HG03064 (cell line): ENCODE measurements around the gene ATP7A.
"Not testable (repeated sequence)": the region's sequence is repeated elsewhere in the genome, so short reads cannot be mapped to it uniquely, and the experiment has no call there.

ENCODE experiments used
- ATAC-seq: cut with Tn5 transposase; IDR thresholded peaks from one replicate; pipeline ENCODE4 v1.9.1; 2021; ENCODE audit warnings: low read depth; ENCODE audit not compliant: unreplicated experiment

The ATP7A gene

GRCh38 chrX:78024349-78025059 is 114.0 kb downstream of the ATP7A start:
- ATAC-seq, result no peak

- no peak for ATAC-seq
Measured at GRCh38 chrX:78027798-78028197, 117.3 kb downstream of the ATP7A start.

GRCh38 chrX:78029663-78030062 is 119.2 kb downstream of the ATP7A start:
- no peak for ATAC-seq

- no peak for ATAC-seq
Measured at GRCh38 chrX:78035061-78035460, 124.6 kb downstream of the ATP7A start.

- no peak for ATAC-seq
Measured at GRCh38 chrX:78037881-78038280, 127.4 kb downstream of the ATP7A start.

- ATAC-seq, result no peak
Measured at GRCh38 chrX:78042601-78043000, 132.1 kb downstream of the ATP7A start.

- ATAC-seq, result no peak
Measured at GRCh38 chrX:78046362-78046761, 135.9 kb downstream of the ATP7A start.

- no peak for ATAC-seq
Measured at GRCh38 chrX:78048052-78048451, 137.6 kb downstream of the ATP7A start.

GRCh38 chrX:78063687-78064086 is 153.2 kb downstream of the ATP7A start:
- ATAC-seq, result no peak

- ATAC-seq, result no peak
Measured at GRCh38 chrX:78064152-78064551, 153.7 kb downstream of the ATP7A start.

- peak; percentile 81 for ATAC-seq
Measured at GRCh38 chrX:78064698-78065601, 154.5 kb downstream of the ATP7A start.

GRCh38 chrX:78066110-78066509 is 155.6 kb downstream of the ATP7A start:
- ATAC-seq, result no peak

- ATAC-seq, result no peak
Measured at GRCh38 chrX:78071331-78071730, 160.8 kb downstream of the ATP7A start.

- ATAC-seq, result not testable (repeated sequence)
Measured at GRCh38 chrX:78073147-78074077, 162.9 kb downstream of the ATP7A start.

- ATAC-seq, result no peak
Measured at GRCh38 chrX:78074088-78074487, 163.6 kb downstream of the ATP7A start.

- no peak for ATAC-seq
Measured at GRCh38 chrX:78075787-78076389, 165.4 kb downstream of the ATP7A start.

GRCh38 chrX:78081413-78081812 is 170.9 kb downstream of the ATP7A start:
- ATAC-seq, result not testable (repeated sequence)

GRCh38 chrX:78092296-78092695 is 181.8 kb downstream of the ATP7A start:
- peak; percentile 84 for ATAC-seq

- no peak for ATAC-seq
Measured at GRCh38 chrX:78098108-78098507, 187.6 kb downstream of the ATP7A start.
